OCI-LY1 (cell line): ENCODE results near the gene DNAH14.

Experiments used
- H2AFZ ChIP-seq: fragments of 200-600 bp; sonication (generic), shearing (Covaris generic); 2 replicates; pipeline ENCODE4 v1.6.0; 2014; ENCODE audit warnings: antibody characterized with exemption, mild to moderate bottlenecking, low read length
- H3F3A ChIP-seq: fragments of 200-600 bp; sonication (generic), shearing (Covaris generic); 2 replicates; pipeline ENCODE4 v1.6.0; 2014; ENCODE audit warnings: mild to moderate bottlenecking, antibody characterized with exemption, low read length, moderate library complexity; ENCODE audit not compliant: insufficient read depth
- H3K27ac ChIP-seq: fragments of 200-600 bp; sonication (generic); 2 replicates; pipeline ENCODE4 v1.5.1; 2014; ENCODE audit warnings: low read length, mixed run types, mild to moderate bottlenecking, low read depth; ENCODE audit not compliant: poor library complexity, severe bottlenecking
- H3K27me3 ChIP-seq: fragments of 200-600 bp; sonication (generic); 2 replicates; pipeline ENCODE4 v1.6.0; 2014; ENCODE audit warnings: antibody characterized with exemption, mild to moderate bottlenecking, low read length, moderate library complexity; ENCODE audit not compliant: insufficient read depth
- H3K36me3 ChIP-seq: fragments of 200-600 bp; sonication (generic); 2 replicates; pipeline ENCODE4 v1.6.1; 2014; ENCODE audit warnings: mild to moderate bottlenecking, antibody characterized with exemption, low read length, moderate library complexity, mixed read lengths; ENCODE audit not compliant: insufficient read depth
- H3K4me1 ChIP-seq: fragments of 200-600 bp; sonication (generic); 2 replicates; pipeline ENCODE4 v1.5.1; 2014; ENCODE audit warnings: mild to moderate bottlenecking, low read length, moderate library complexity; ENCODE audit not compliant: insufficient read depth, severe bottlenecking
- H3K4me2 ChIP-seq: fragments of 200-600 bp; sonication (generic), shearing (Covaris generic); 2 replicates; pipeline ENCODE4 v1.6.1; 2014; ENCODE audit warnings: low read length
- H3K4me3 ChIP-seq: fragments of 200-600 bp; sonication (generic); 2 replicates; pipeline ENCODE4 v1.5.1; 2014; ENCODE audit warnings: low read length, low read depth, mild to moderate bottlenecking, mixed read lengths; ENCODE audit not compliant: poor library complexity, severe bottlenecking
- H3K79me2 ChIP-seq: fragments of 200-600 bp; shearing (Covaris generic); 2 replicates; pipeline ENCODE4 v1.6.1; 2016; ENCODE audit warnings: mixed run types, low read length, mixed read lengths; ENCODE audit not compliant: insufficient read depth
- H3K9ac ChIP-seq: fragments of 200-600 bp; sonication (generic), shearing (Covaris generic); 2 replicates; pipeline ENCODE4 v1.6.1; 2014; ENCODE audit warnings: mild to moderate bottlenecking, low read length, mixed read lengths
- H3K9me2 ChIP-seq: fragments of 200-600 bp; sonication (generic), shearing (Covaris generic); 2 replicates; pipeline ENCODE4 v1.6.1; 2014; ENCODE audit warnings: low read depth, mild to moderate bottlenecking, low read length, mixed read lengths
- H3K9me3 ChIP-seq: fragments of 200-600 bp; shearing (Covaris generic); 2 replicates; pipeline ENCODE4 v1.6.1; 2014; ENCODE audit warnings: low read length, mixed read lengths
- H4K20me1 ChIP-seq: fragments of 200-600 bp; sonication (generic), shearing (Covaris generic); 2 replicates; pipeline ENCODE4 v1.6.0; 2016; ENCODE audit warnings: mild to moderate bottlenecking, low read length; ENCODE audit not compliant: insufficient read depth
- CTCF ChIP-seq: fragments of 200-600 bp; sonication (generic), shearing (Covaris generic); IDR thresholded peaks from 2 replicates; pipeline ENCODE4 v1.5.1; 2017; ENCODE audit warnings: mild to moderate bottlenecking, antibody characterized with exemption, low read length, moderate library complexity, mixed read lengths
- EZH2 ChIP-seq: fragments of 200-600 bp; sonication (generic), shearing (Covaris generic); IDR thresholded peaks from 2 replicates; pipeline ENCODE4 v1.8.0; 2017; ENCODE audit warnings: borderline replicate concordance, mixed run types, mild to moderate bottlenecking, antibody characterized with exemption, low read length, moderate library complexity, mixed read lengths

Gene DNAH14

GRCh38 chr1:224914292-224914900, 15.1 kb upstream of the DNAH14 start:
- Histone ChIP-seq H3K36me3 (no peaks in the 10 kb centered on the region), H3K9ac (no peak overlapping the region), H3K4me1 (no peaks in the 10 kb centered on the region), H3K27me3 (no peaks in the 10 kb centered on the region), H3K9me2 (no peaks in the 10 kb centered on the region), H4K20me1 (no peaks in the 10 kb centered on the region), H2AFZ (no peak overlapping the region), H3F3A (no peaks in the 10 kb centered on the region), H3K79me2 (no peaks in the 10 kb centered on the region), H3K4me3 (no peak overlapping the region), H3K4me2 (no peak overlapping the region), H3K9me3 (0 out of 2 replicates have a peak, but pooled peaks cover 4% of the 10 kb centered on the region), H3K27ac (no peak overlapping the region)
- TF ChIP-seq CTCF (no peak), EZH2 (no peak)

- Histone ChIP-seq H3K27me3 (no peaks in the 10 kb centered on the region), H3K27ac (no peak overlapping the region), H3K4me1 (no peaks in the 10 kb centered on the region), H3K4me3 (no peak overlapping the region), H3F3A (no peaks in the 10 kb centered on the region), H3K79me2 (no peaks in the 10 kb centered on the region), H3K4me2 (no peak overlapping the region), H3K9ac (no peak overlapping the region), H3K36me3 (no peaks in the 10 kb centered on the region), H2AFZ (no peak overlapping the region), H3K9me2 (no peaks in the 10 kb centered on the region), H4K20me1 (no peaks in the 10 kb centered on the region), H3K9me3 (0 out of 2 replicates have a peak, but pooled peaks cover under 1% of the 10 kb centered on the region)
- TF ChIP-seq EZH2 (no peak), CTCF (no peak)
Measured at GRCh38 chr1:224919508-224919907, 10.0 kb upstream of the DNAH14 start.

GRCh38 chr1:224920930-224921329, 8.5 kb upstream of the DNAH14 start:
- no peaks in the 10 kb centered on the region for H3K9me2 ChIP-seq
- H3K9ac ChIP-seq, result no peak overlapping the region
- H3F3A ChIP-seq, result no peaks in the 10 kb centered on the region
- no peaks in the 10 kb centered on the region for H3K4me1 ChIP-seq
- no peak overlapping the region for H3K27ac ChIP-seq
- no peaks in the 10 kb centered on the region for H3K27me3 ChIP-seq
- H3K4me2 ChIP-seq, result no peak overlapping the region
- no peaks in the 10 kb centered on the region for H3K9me3 ChIP-seq
- H3K36me3 ChIP-seq, result no peaks in the 10 kb centered on the region
- H3K79me2 ChIP-seq, result no peaks in the 10 kb centered on the region
- no peak overlapping the region for H2AFZ ChIP-seq
- no peaks in the 10 kb centered on the region for H4K20me1 ChIP-seq
- TF ChIP-seq EZH2 (no peak), CTCF (no peak)
- no peak overlapping the region for H3K4me3 ChIP-seq
